Measurements from ENCODE around the gene ATF6B.

Gene ATF6B

DNA sequence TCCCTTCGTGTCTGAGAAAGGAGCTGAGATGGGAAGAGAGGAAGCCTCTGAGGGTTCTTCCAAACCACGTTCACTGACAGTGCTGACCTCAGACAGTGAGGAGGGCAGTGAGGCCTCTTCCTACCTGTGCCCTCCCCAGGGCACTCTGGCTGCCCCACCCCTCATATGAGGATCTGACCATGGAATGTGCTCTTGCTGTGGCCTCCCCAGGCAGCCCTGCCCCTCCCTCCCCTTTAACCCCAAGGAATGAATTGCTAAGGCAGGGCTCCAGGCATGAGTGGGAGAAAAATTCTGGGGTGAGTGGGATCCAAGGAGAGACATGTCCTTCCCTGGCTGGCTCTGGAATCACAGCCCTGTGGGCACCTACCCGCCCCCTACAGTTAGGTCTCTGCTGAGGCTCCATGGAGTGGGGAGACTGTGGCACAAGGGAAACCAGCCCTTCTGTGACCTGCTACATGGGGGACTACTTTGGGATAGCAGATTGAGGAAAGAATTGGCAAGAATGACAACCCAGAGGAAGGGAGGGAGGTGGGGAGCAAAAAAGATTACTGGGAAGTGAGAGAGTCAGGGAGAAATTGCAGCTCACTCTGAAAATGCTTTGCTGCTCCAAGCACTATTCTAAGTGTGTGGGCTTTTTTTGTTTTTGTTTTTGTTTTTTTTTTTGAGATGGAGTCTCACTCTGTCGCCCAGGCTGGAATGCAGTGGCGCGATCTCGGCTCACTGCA, 48.3 kb downstream of the ATF6B start:
- Histone ChIP-seq H3K4me3 (ENCODE audit: low read length in 2 of 2) (no peak overlapping the region), H3K36me3 (ENCODE audit: control insufficient read depth in 2 of 2, insufficient read depth in 2 of 2, low read length in 2 of 2) (peaks cover 0 to 17% of the 10 kb centered on the region in 2 donors), H3K9ac (ENCODE audit: low read length in 2 of 2) (no peak overlapping the region), H3K4me1 (ENCODE audit: control insufficient read depth, insufficient read depth, low read length) (peaks cover 25% of the 10 kb centered on the region), H3K27ac (ENCODE audit: low read length) (no peak overlapping the region), H3K9me3 (ENCODE audit: control insufficient read depth in 2 of 2, low read length in 2 of 2) (no peaks in the 10 kb centered on the region), H3K27me3 (ENCODE audit: control insufficient read depth in 1 of 2, insufficient read depth in 2 of 2, low read length in 2 of 2) (no peaks in the 10 kb centered on the region)

DNA sequence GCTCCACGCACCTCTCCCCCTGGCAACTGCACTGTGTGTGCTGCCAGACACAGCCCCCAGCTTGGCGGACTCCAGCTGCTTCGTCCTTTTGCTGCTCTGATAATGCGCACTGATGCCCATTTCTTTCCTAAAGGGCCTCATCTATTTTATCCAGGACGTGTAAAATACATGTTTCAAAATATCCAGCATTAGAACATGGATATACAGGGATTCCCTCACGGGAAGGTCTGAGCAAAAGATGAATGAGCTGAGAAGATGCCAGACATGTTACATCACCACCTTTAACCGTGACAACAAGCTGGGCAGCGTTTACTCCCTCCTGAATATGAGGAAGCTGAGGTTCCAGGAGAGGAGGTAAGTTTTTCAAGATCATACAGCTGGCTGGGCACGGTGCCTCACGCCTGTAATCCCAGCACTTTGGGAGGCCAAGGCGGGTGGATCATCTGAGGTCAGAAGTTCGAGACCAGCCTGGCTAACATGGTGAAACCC, 51.7 kb downstream of the ATF6B start:
- H3K4me1 ChIP-seq (ENCODE audit: control insufficient read depth, insufficient read depth, low read length) = peaks cover 16% of the 10 kb centered on the region
- no peak overlapping the region for H3K9ac ChIP-seq (ENCODE audit: low read length in 2 of 2)
- H3K27ac ChIP-seq (ENCODE audit: low read length) = no peak overlapping the region
- peaks cover 4 to 11% of the 10 kb centered on the region in 2 donors for H3K36me3 ChIP-seq (ENCODE audit: control insufficient read depth in 2 of 2, insufficient read depth in 2 of 2, low read length in 2 of 2)
- no peaks in the 10 kb centered on the region for H3K9me3 ChIP-seq (ENCODE audit: control insufficient read depth in 2 of 2, low read length in 2 of 2)
- H3K4me3 ChIP-seq (ENCODE audit: low read length in 2 of 2) = no peak overlapping the region
- H3K27me3 ChIP-seq (ENCODE audit: control insufficient read depth in 1 of 2, insufficient read depth in 2 of 2, low read length in 2 of 2) = no peaks in the 10 kb centered on the region

DNA sequence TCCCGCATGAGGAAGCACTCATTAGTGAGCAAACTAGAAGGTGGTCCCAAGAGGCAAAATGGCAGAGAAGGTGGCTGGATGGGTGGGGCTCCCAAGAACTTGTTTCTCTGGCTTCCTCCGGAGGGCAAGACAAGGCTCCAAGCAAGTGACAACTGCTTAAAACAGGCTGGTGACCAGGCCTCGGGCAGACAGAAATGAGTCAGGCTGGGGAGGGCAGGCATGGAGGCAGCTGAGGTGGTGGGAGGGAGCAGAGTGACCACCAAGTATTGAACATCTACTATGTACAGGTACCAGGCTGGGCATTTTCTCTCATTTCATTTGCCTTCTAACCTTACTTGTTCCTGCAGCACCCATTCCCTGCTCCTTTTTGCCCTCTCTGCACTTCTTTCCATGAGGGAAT, 52.3 kb downstream of the ATF6B start:
- peaks cover 12% of the 10 kb centered on the region for H3K4me1 ChIP-seq (ENCODE audit: control insufficient read depth, insufficient read depth, low read length)
- H3K27ac ChIP-seq (ENCODE audit: low read length) = no peak overlapping the region
- no peak overlapping the region for H3K4me3 ChIP-seq (ENCODE audit: low read length in 2 of 2)
- no peaks in the 10 kb centered on the region for H3K27me3 ChIP-seq (ENCODE audit: control insufficient read depth in 1 of 2, insufficient read depth in 2 of 2, low read length in 2 of 2)
- no peaks in the 10 kb centered on the region for H3K9me3 ChIP-seq (ENCODE audit: control insufficient read depth in 2 of 2, low read length in 2 of 2)
- H3K9ac ChIP-seq (ENCODE audit: low read length in 2 of 2) = no peak overlapping the region
- peaks cover 4 to 11% of the 10 kb centered on the region in 2 donors for H3K36me3 ChIP-seq (ENCODE audit: control insufficient read depth in 2 of 2, insufficient read depth in 2 of 2, low read length in 2 of 2)

DNA sequence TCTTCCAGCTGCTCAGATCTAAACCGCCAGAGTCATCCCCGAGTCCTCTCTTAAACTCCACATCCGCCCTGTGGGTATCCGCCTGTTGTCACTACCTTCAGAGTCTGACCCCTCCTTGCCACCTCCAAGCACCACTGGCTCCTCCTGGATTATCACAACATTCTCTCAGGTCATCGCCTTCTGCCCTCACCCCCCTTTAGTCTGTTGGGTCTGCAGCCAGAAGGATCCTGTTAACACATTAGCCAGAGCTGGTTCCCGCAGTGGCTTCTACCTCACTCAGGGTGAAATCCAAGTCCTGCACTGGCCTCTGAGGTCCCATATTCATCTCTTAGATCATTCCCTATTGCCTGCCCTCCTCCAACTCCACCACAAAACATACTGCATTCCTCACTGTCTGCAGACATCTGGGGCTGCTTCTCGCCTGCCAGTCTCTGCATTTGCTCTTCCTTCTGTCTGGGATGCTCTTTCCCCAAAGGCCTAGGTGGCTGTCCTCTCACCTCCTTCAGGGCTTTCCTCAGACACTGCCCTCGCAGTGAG, 53.0 kb downstream of the ATF6B start:
- Histone ChIP-seq H3K4me1 (ENCODE audit: control insufficient read depth, insufficient read depth, low read length) (peaks cover 12% of the 10 kb centered on the region), H3K27me3 (ENCODE audit: control insufficient read depth in 1 of 2, insufficient read depth in 2 of 2, low read length in 2 of 2) (no peaks in the 10 kb centered on the region), H3K9ac (ENCODE audit: low read length in 2 of 2) (no peak overlapping the region), H3K27ac (ENCODE audit: low read length) (no peak overlapping the region), H3K9me3 (ENCODE audit: control insufficient read depth in 2 of 2, low read length in 2 of 2) (no peaks in the 10 kb centered on the region), H3K36me3 (ENCODE audit: control insufficient read depth in 2 of 2, insufficient read depth in 2 of 2, low read length in 2 of 2) (peaks cover 4 to 11% of the 10 kb centered on the region in 2 donors), H3K4me3 (ENCODE audit: low read length in 2 of 2) (no peak overlapping the region)

DNA sequence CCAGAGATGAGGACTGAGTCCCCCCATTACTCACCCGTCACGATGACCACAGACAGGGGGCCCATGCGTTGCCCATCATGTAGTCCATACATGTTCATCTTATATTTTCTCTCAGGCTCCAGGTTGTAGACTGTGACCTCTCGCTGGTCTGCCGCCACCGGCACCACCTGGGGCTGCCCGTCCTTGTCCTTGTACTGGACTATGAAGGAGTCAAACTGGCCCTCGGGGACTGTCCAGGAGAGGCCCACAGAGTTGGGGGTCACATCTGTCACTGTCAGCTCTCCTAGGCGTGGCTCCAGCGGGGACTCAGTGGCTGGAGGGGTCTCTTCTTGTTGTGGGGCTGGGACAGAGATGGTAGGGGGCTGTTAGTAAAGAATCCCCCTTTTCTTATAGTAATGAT, 54.4 kb downstream of the ATF6B start:
- peaks cover 4 to 13% of the 10 kb centered on the region in 2 donors for H3K36me3 ChIP-seq (ENCODE audit: control insufficient read depth in 2 of 2, insufficient read depth in 2 of 2, low read length in 2 of 2)
- H3K4me1 ChIP-seq (ENCODE audit: control insufficient read depth, insufficient read depth, low read length) = peaks cover 12% of the 10 kb centered on the region
- no peaks in the 10 kb centered on the region for H3K9me3 ChIP-seq (ENCODE audit: control insufficient read depth in 2 of 2, low read length in 2 of 2)
- H3K27me3 ChIP-seq (ENCODE audit: control insufficient read depth in 1 of 2, insufficient read depth in 2 of 2, low read length in 2 of 2) = no peaks in the 10 kb centered on the region
- H3K4me3 ChIP-seq (ENCODE audit: low read length in 2 of 2) = no peak overlapping the region
- H3K9ac ChIP-seq (ENCODE audit: low read length in 2 of 2) = no peak overlapping the region
- no peak overlapping the region for H3K27ac ChIP-seq (ENCODE audit: low read length)

DNA sequence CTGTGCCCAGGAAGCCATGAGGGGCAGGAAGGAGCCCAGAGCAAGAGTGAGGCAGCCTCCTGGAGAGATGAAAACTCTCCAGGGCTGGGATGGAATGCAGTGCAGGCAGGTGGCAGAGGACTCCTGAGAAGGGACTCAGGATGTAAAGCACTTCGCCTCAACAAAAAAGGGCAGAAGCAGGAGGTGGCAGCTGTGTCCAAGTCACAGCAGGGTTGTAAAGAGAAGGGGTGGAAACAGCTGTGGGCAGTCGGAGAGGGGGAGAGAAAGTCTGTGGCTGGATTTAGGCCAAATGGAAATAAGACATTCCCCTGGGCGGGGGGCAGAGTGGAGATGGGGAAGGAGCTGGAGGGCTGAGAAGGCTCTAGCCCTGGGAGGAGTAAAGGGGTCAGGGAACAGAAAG, 54.9 kb downstream of the ATF6B start:
- H3K27ac ChIP-seq (ENCODE audit: low read length) = no peak overlapping the region
- H3K9me3 ChIP-seq (ENCODE audit: control insufficient read depth in 2 of 2, low read length in 2 of 2) = no peaks in the 10 kb centered on the region
- peaks cover 4 to 12% of the 10 kb centered on the region in 2 donors for H3K36me3 ChIP-seq (ENCODE audit: control insufficient read depth in 2 of 2, insufficient read depth in 2 of 2, low read length in 2 of 2)
- H3K4me1 ChIP-seq (ENCODE audit: control insufficient read depth, insufficient read depth, low read length) = peaks cover 12% of the 10 kb centered on the region
- no peak overlapping the region for H3K9ac ChIP-seq (ENCODE audit: low read length in 2 of 2)
- H3K27me3 ChIP-seq (ENCODE audit: control insufficient read depth in 1 of 2, insufficient read depth in 2 of 2, low read length in 2 of 2) = no peaks in the 10 kb centered on the region
- no peak overlapping the region for H3K4me3 ChIP-seq (ENCODE audit: low read length in 2 of 2)

DNA sequence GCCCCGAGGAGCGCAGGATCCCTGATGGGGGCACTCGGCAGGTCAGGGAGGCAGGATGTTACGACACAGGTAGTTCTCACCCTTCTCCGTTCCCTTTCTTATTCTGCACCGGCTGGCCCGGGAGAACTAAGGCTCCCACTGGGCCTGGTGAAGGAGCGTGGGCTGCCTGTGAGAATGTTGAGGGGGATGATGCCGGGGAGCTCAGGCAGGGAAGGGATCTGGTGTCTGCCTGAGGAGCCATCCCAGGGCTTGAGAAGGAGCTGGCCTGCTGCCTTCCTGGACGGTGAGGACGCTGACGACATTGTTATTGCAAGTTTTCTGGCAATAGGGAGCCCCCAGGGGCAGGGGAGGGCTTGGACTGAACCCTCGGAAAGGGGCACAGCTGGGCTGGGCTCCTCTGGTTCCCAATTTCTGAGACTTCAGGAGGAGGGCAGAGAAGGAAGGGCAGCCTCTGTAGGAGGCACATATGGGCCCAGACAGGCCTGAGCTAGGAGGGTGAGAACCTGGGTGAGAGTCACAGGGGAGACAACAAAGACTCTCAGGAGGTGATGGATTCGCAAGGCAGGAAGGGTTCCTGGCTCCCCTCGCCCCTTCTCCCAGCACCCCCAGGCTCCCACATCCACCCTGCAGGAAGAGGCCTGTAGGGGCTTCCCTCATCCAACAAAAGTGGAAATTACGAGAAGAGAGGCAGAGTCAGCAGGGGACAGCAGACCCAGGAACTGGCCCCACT, 57.1 kb downstream of the ATF6B start:
- no peaks in the 10 kb centered on the region for H3K27me3 ChIP-seq (ENCODE audit: control insufficient read depth in 1 of 2, insufficient read depth in 2 of 2, low read length in 2 of 2)
- peaks cover 5 to 12% of the 10 kb centered on the region in 2 donors for H3K36me3 ChIP-seq (ENCODE audit: control insufficient read depth in 2 of 2, insufficient read depth in 2 of 2, low read length in 2 of 2)
- H3K4me3 ChIP-seq (ENCODE audit: low read length in 2 of 2) = no peak overlapping the region
- peak overlapping the region; percentile 37 for H3K27ac ChIP-seq (ENCODE audit: low read length)
- peaks cover 9% of the 10 kb centered on the region for H3K4me1 ChIP-seq (ENCODE audit: control insufficient read depth, insufficient read depth, low read length)
- no peak overlapping the region for H3K9ac ChIP-seq (ENCODE audit: low read length in 2 of 2)
- H3K9me3 ChIP-seq (ENCODE audit: control insufficient read depth in 2 of 2, low read length in 2 of 2) = no peaks in the 10 kb centered on the region

DNA sequence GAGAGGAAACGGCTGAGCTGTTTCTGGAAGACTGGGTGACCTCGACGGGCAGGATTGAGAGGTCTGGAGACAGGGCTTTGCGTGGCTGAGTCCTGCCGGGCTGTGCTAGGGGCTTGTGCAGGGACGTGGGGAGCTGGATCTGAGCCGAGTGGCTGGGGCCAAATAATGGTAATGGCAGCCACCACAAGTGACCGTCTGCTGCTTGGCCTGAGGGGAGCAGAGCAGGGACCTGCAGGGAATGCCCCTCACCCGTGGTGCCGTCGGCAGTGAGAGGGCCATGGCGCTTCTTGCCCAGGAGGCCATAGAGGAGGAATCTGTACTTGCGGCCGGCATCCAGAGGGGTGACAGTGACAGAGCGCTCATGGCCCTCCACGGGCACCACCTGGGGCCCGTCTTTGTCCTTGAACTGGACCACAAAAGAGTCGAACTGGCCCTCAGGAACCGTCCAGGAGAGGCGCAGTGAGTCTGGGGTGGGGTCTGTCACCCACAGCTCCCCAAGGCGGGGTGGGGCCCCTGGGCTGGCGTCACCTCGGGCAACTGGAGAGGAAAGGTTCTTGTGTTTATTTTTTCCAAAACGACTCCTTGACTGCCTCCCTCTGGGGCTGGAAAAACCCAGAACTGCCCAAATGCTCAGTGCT, 58.0 kb downstream of the ATF6B start:
- no peak overlapping the region for H3K9ac ChIP-seq (ENCODE audit: low read length in 2 of 2)
- H3K27me3 ChIP-seq (ENCODE audit: control insufficient read depth in 1 of 2, insufficient read depth in 2 of 2, low read length in 2 of 2) = no peaks in the 10 kb centered on the region
- H3K27ac ChIP-seq (ENCODE audit: low read length) = peak overlapping the region; percentile 37
- no peak overlapping the region for H3K4me3 ChIP-seq (ENCODE audit: low read length in 2 of 2)
- H3K36me3 ChIP-seq (ENCODE audit: control insufficient read depth in 2 of 2, insufficient read depth in 2 of 2, low read length in 2 of 2) = peaks cover 7 to 10% of the 10 kb centered on the region in 2 donors
- H3K9me3 ChIP-seq (ENCODE audit: control insufficient read depth in 2 of 2, low read length in 2 of 2) = no peaks in the 10 kb centered on the region
- H3K4me1 ChIP-seq (ENCODE audit: control insufficient read depth, insufficient read depth, low read length) = peaks cover 6% of the 10 kb centered on the region

DNA sequence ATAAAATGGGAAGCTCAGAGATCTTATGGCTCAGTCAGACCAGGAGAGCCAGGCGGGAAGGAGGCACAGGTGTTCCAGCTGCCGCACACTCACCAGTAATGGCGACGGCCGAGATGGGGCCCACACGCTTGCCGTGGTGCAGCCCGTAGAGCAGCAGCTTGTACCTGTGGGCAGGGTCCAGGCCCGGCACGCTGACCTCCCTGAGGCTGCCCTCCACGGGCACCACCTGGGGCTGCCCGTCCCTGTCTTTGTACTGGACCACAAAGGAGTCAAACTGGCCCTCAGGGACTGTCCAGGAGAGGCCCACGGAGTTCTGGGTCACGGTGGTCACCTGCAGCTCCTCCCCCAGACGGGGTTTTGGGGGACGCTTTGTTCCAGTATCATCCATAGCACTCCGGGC, 58.6 kb downstream of the ATF6B start:
- Histone ChIP-seq H3K27me3 (ENCODE audit: control insufficient read depth in 1 of 2, insufficient read depth in 2 of 2, low read length in 2 of 2) (no peaks in the 10 kb centered on the region), H3K9ac (ENCODE audit: low read length in 2 of 2) (no peak overlapping the region), H3K9me3 (ENCODE audit: control insufficient read depth in 2 of 2, low read length in 2 of 2) (no peaks in the 10 kb centered on the region), H3K27ac (ENCODE audit: low read length) (no peak overlapping the region), H3K36me3 (ENCODE audit: control insufficient read depth in 2 of 2, insufficient read depth in 2 of 2, low read length in 2 of 2) (peaks cover 7 to 13% of the 10 kb centered on the region in 2 donors), H3K4me1 (ENCODE audit: control insufficient read depth, insufficient read depth, low read length) (peaks cover 6% of the 10 kb centered on the region), H3K4me3 (ENCODE audit: low read length in 2 of 2) (no peak overlapping the region)

DNA sequence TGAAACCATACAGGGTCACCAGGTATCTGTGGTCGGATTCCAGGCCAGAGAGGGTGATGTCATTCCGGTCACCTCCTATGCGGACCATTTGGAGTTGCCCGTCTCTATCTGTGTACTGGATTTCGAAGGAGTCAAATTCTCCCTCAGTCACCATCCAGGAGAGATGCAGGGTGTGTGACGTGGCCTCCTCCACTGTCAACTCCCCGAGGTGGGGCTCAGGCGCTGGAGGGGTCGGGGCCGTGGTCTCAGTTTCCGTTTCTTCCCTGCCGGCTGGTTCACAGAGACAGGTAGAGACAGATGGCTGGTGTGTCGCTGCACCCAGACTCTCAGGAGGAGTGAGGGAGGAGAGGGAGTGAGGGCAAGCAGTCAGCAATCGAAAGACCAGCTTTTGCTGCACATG, 59.2 kb downstream of the ATF6B start:
- peaks cover 6% of the 10 kb centered on the region for H3K4me1 ChIP-seq (ENCODE audit: control insufficient read depth, insufficient read depth, low read length)
- H3K27me3 ChIP-seq (ENCODE audit: control insufficient read depth in 1 of 2, insufficient read depth in 2 of 2, low read length in 2 of 2) = no peaks in the 10 kb centered on the region
- no peaks in the 10 kb centered on the region for H3K9me3 ChIP-seq (ENCODE audit: control insufficient read depth in 2 of 2, low read length in 2 of 2)
- H3K36me3 ChIP-seq (ENCODE audit: control insufficient read depth in 2 of 2, insufficient read depth in 2 of 2, low read length in 2 of 2) = peaks cover 7 to 14% of the 10 kb centered on the region in 2 donors
- no peak overlapping the region for H3K27ac ChIP-seq (ENCODE audit: low read length)
- H3K4me3 ChIP-seq (ENCODE audit: low read length in 2 of 2) = no peak overlapping the region
- H3K9ac ChIP-seq (ENCODE audit: low read length in 2 of 2) = no peak overlapping the region

Measured in stomach smooth muscle (tissue), 2 donors.